SK-N-MC (cell line): ENCODE measurements around the gene RNF186.

Experiments
- EZH2 ChIP-seq: fragments of 200-600 bp; sonication (generic); IDR thresholded peaks from one replicate; pipeline ENCODE4 v1.6.1; 2017; ENCODE audit warnings: antibody characterized with exemption
- POLR2AphosphoS5 ChIP-seq: IDR thresholded peaks from 2 replicates; pipeline ENCODE4 v1.6.1; 2012; ENCODE audit warnings: mild to moderate bottlenecking, low read depth, low read length, borderline replicate concordance

DNA sequence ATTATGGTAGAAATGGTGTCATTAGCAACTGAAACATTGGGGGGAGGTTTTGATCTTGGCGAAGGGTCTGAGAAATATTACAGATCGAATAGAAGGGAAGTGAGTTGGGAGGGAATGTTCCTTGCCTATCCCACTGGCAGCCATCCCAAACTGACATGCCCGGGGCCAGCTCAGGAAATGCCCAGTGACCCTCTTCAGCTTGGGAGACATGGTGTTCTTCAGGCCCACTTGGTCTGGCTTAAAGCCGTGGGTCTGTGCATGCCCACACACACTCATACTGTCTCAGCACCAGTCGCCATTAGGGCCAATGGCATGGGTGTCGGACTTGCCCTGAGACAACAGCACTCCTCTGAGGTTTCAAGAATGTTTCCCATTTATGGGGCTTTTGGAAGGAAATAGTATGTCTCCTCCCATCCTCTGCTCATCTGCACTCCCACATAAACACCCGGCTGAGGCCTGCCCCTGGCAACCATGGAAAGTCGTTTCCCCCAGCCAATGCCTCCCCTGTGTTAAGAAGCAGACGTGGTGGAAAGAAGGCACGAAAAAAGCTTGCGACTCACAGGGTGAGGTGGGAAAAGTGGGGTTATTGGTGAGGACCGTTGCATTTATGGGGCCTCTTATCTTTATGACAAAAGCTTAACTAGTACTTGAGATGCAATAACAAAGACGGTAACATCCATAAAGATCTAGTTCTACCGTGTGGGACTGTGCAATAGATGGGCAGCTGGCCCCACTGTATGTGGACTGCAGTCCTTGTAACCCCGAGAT is 2.0 kb downstream of the RNF186 start:
- TF ChIP-seq EZH2 (no peak), POLR2AphosphoS5 (no peak)
